Activated CD8-positive, alpha-beta T cell treated with anti-CD3 and anti-CD28 coated beads for 36 hours (primary cell): ENCODE results near the gene SOD2. TPM values are rescaled to one million over a fixed set of nuclear protein-coding genes. Genes with fewer than 3 reads are reported as not detected.

ENCODE experiments used
- ATAC-seq: fragments of 200-7000 bp; cut with Tn5 transposase; one replicate; pipeline ENCODE4 v1.10.0; 2021; ENCODE audit warnings: mild to moderate bottlenecking, moderate library complexity
- CTCF ChIA-PET: fragments of 350-600 bp; sonication (Branson Sonifier 250); formaldehyde crosslinking; loops from one replicate; lab custom pipeline; 2021; ENCODE audit warnings: antibody characterized with exemption; lab: Charles Lee
- POLR2A ChIA-PET: fragments of 350-600 bp; sonication (Branson Sonifier 250); formaldehyde crosslinking; loops from one replicate; lab custom pipeline; 2021; ENCODE audit warnings: antibody characterized with exemption; lab: Charles Lee
- DNase-seq: peaks from one replicate; pipeline ENCODE4 v3.0.0-alpha.2; 2020
- H3K27ac Mint-ChIP-seq: one replicate; pipeline ENCODE4 v1.8.0; 2021; ENCODE audit warnings: mild to moderate bottlenecking, mixed read lengths
- H3K27me3 Mint-ChIP-seq: one replicate; pipeline ENCODE4 v1.8.0; 2021; ENCODE audit warnings: mixed read lengths
- H3K36me3 Mint-ChIP-seq: one replicate; pipeline ENCODE4 v1.8.0; 2021; ENCODE audit warnings: low read depth, mixed read lengths
- H3K4me1 Mint-ChIP-seq: one replicate; pipeline ENCODE4 v1.8.0; 2021; ENCODE audit warnings: low read depth, mixed read lengths
- H3K4me3 Mint-ChIP-seq: one replicate; pipeline ENCODE4 v1.8.0; 2021; ENCODE audit warnings: mild to moderate bottlenecking, moderate library complexity, mixed read lengths
- H3K9me3 Mint-ChIP-seq: one replicate; pipeline ENCODE4 v1.8.0; 2021; ENCODE audit warnings: mixed read lengths
- CTCF ChIP-seq: fragments of 200-600 bp; IDR thresholded peaks from one replicate; pipeline ENCODE4 v1.8.0; 2022; ENCODE audit warnings: antibody characterized with exemption, mild to moderate bottlenecking
- intact Hi-C: fragments of 100-400 bp; cut with micrococcal nuclease; formaldehyde crosslinking; loops from one replicate; pipeline ENCODE4 v1.10.0; 2022
- total RNA-seq, 2 experiments: library from RNA; stranded (reverse); gene quantifications; one replicate each; pipeline ENCODE4 v1.2.3, GENCODE V29; 2021

SOD2 gene
- total RNA-seq, 2 experiments from 2014 or later, result 95.5 to 105 TPM

- no peaks in the 10 kb centered on the region for H3K9me3 Mint-ChIP-seq
- intact Hi-C loops, result no loop called here
- ATAC-seq (no peak), DNase-seq (no peak)
- H3K36me3 Mint-ChIP-seq, result peaks cover 40% of the 10 kb centered on the region
- CTCF ChIA-PET, result interaction anchor here (0.9 to 1.5 kb wide), 2 partner anchors 9 to 39 kb away, joined by 3 to 5 read pairs; no protein-coding TSS in a partner anchor
- H3K4me1 Mint-ChIP-seq, result peaks cover 44% of the 10 kb centered on the region
- POLR2A ChIA-PET, result interaction anchor here (2.2 to 3.3 kb wide), 2 partner anchors 37 to 59 kb away, joined by 20 to 28 read pairs; partner anchors contain the start of genes MRPL18, SOD2 and TCP1
- no peak for TF ChIP-seq CTCF
- peak overlapping the region; percentile 85 for H3K4me3 Mint-ChIP-seq
- H3K27ac Mint-ChIP-seq, result peak overlapping the region; percentile 57
- no peaks in the 10 kb centered on the region for H3K27me3 Mint-ChIP-seq
Observed at GRCh38 chr6:159730332-159730676, 37.3 kb upstream of the SOD2 start.

GRCh38 chr6:159729598-159730331, 36.7 kb upstream of the SOD2 start:
- intact Hi-C loops, result loop anchor here (5.0 to 10.0 kb wide), 2 partner anchors 33 to 245 kb away; partner anchors contain the start of gene ACAT2
- Mint-ChIP-seq H3K4me3 (peak overlapping the region; percentile 85), H3K27ac (peak overlapping the region; percentile 89), H3K9me3 (no peaks in the 10 kb centered on the region), H3K27me3 (no peaks in the 10 kb centered on the region), H3K36me3 (peaks cover 40% of the 10 kb centered on the region), H3K4me1 (peaks cover 49% of the 10 kb centered on the region)
- ChIA-PET CTCF (interaction anchor here (0.9 to 1.5 kb wide), 4 partner anchors 8 to 38 kb away, joined by 3 to 8 read pairs (median 4); no protein-coding TSS in a partner anchor), POLR2A (interaction anchor here (1.0 to 3.3 kb wide), 6 partner anchors 11 to 60 kb away, joined by 4 to 28 read pairs (median 4); partner anchors contain the start of genes MRPL18, SOD2 and TCP1)
- DNase-seq (no peak), ATAC-seq (no peak)
- TF ChIP-seq CTCF, result no peak

GRCh38 chr6:159728531-159728964, 35.5 kb upstream of the SOD2 start:
- Mint-ChIP-seq H3K27me3 (no peaks in the 10 kb centered on the region), H3K4me3 (peak overlapping the region; percentile 85), H3K27ac (peak overlapping the region; percentile 89), H3K9me3 (no peaks in the 10 kb centered on the region), H3K36me3 (peaks cover 41% of the 10 kb centered on the region), H3K4me1 (peaks cover 46% of the 10 kb centered on the region)
- intact Hi-C loops, result loop anchor here (5.0 to 10.0 kb wide), 2 partner anchors 34 to 246 kb away; partner anchors contain the start of gene ACAT2
- no peak for TF ChIP-seq CTCF
- no peak for ATAC-seq
- peak; percentile 28 for DNase-seq
- CTCF ChIA-PET, result interaction anchor here (0.8 to 1.5 kb wide), 4 partner anchors 8 to 37 kb away, joined by 3 to 8 read pairs (median 5); no protein-coding TSS in a partner anchor
- POLR2A ChIA-PET, result interaction anchor here (0.7 to 3.3 kb wide), 10 partner anchors 10 to 254 kb away, joined by 3 to 28 read pairs (median 4); partner anchors contain the start of genes MRPL18, SOD2 and TCP1

GRCh38 chr6:159727717-159728445, 34.8 kb upstream of the SOD2 start:
- intact Hi-C loops, result loop anchor here (2.0 to 10.0 kb wide), 4 partner anchors 34 to 247 kb away; partner anchors contain the start of genes ACAT2, SOD2 and TCP1
- TF ChIP-seq CTCF, result no peak
- Mint-ChIP-seq H3K9me3 (no peaks in the 10 kb centered on the region), H3K4me1 (peaks cover 46% of the 10 kb centered on the region), H3K27me3 (no peaks in the 10 kb centered on the region), H3K4me3 (peak overlapping the region; percentile 85), H3K36me3 (peaks cover 47% of the 10 kb centered on the region), H3K27ac (peak overlapping the region; percentile 89)
- ChIA-PET CTCF (interaction anchor here (1.5 to 1.6 kb wide), 2 partner anchors 37 to 62 kb away, joined by 6 to 7 read pairs; partner anchors contain the start of genes MRPL18 and TCP1), POLR2A (interaction anchor here (1.0 to 3.3 kb wide), 13 partner anchors 10 to 254 kb away, joined by 3 to 41 read pairs (median 7); partner anchors contain the start of genes MRPL18, SOD2 and TCP1)
- DNase-seq (peak; percentile 61), ATAC-seq (peak; percentile 28)
